Choroid plexus epithelial cell (primary cell): Measurements from ENCODE around the gene SRL.
A peak's percentile ranks its signal among the peaks of the same experiment; 100 is the strongest.
"Not testable (repeated sequence)": the region's sequence is repeated elsewhere in the genome, so short reads cannot be mapped to it uniquely, and the experiment has no call there.

Source experiments
- DNase-seq: peaks from one replicate; pipeline ENCODE4 v3.0.0-alpha.2; 2010; ENCODE audit warnings: low read depth
- H3K4me3 ChIP-seq: 2 replicates; pipeline ENCODE4 v1.5.1; 2011; ENCODE audit warnings: low read depth, mild to moderate bottlenecking, control low read depth, low read length, moderate library complexity
- CTCF ChIP-seq: conservative IDR thresholded peaks from 2 replicates; pipeline ENCODE4 v1.5.1; 2011; ENCODE audit warnings: low read depth, mild to moderate bottlenecking, control low read depth, inconsistent platforms, low read length, moderate library complexity

The SRL gene

GRCh38 chr16:4215106-4215505 is 26.8 kb downstream of the SRL start:
- H3K4me3 ChIP-seq, result no peak overlapping the region
- no peak for DNase-seq
- no peak for TF ChIP-seq CTCF

- no peak overlapping the region for H3K4me3 ChIP-seq
- TF ChIP-seq CTCF, result peak; percentile 3
- DNase-seq, result peak; percentile 95
These were observed 27.7 kb downstream of the SRL start for GRCh38 chr16:4214215-4214621.

- H3K4me3 ChIP-seq, result no peak overlapping the region
- TF ChIP-seq CTCF, result no peak
- peak; percentile 30 for DNase-seq
These were observed 28.1 kb downstream of the SRL start for GRCh38 chr16:4213737-4214136.

GRCh38 chr16:4212934-4213296 is 29.0 kb downstream of the SRL start:
- TF ChIP-seq CTCF, result no peak
- peak; percentile 50 for DNase-seq

GRCh38 chr16:4212211-4212933 is 29.5 kb downstream of the SRL start:
- no peak overlapping the region for H3K4me3 ChIP-seq
- TF ChIP-seq CTCF, result no peak
- DNase-seq, result no peak

More at GRCh38 chr16:4212934-4213296, 29.0 kb downstream of the SRL start:
- H3K4me3 ChIP-seq, result no peak overlapping the region

- not testable (repeated sequence) for H3K4me3 ChIP-seq, DNase-seq
These were observed 30.3 kb downstream of the SRL start for GRCh38 chr16:4211445-4212210.

- no peak for DNase-seq
- H3K4me3 ChIP-seq, result no peak overlapping the region
- no peak for TF ChIP-seq CTCF
These were observed 32.2 kb downstream of the SRL start for GRCh38 chr16:4209666-4210065.
